HG03558 (cell line): ENCODE measurements around the gene SSB.
"Not testable (repeated sequence)": the region's sequence is repeated elsewhere in the genome, so short reads cannot be mapped to it uniquely, and the experiment has no call there.

Experiments used
- ATAC-seq: cut with Tn5 transposase; IDR thresholded peaks from one replicate; pipeline ENCODE4 v1.9.1; 2021; ENCODE audit warnings: moderate number of reproducible peaks; ENCODE audit not compliant: unreplicated experiment; ENCODE audit errors: extremely low read depth

SSB gene

GRCh38 chr2:169827272-169828140 lies 28.8 kb downstream of the SSB start, which contains the start of gene UBR3:
TSS of gene UBR3 (plus strand) at chr2:169827454. CDS start at chr2:169827508, 54 bp downstream.
- ATAC-seq: peak; percentile 66

GRCh38 chr2:169828141-169828811 lies 29.6 kb downstream of the SSB start:
- no peak for ATAC-seq

DNA sequence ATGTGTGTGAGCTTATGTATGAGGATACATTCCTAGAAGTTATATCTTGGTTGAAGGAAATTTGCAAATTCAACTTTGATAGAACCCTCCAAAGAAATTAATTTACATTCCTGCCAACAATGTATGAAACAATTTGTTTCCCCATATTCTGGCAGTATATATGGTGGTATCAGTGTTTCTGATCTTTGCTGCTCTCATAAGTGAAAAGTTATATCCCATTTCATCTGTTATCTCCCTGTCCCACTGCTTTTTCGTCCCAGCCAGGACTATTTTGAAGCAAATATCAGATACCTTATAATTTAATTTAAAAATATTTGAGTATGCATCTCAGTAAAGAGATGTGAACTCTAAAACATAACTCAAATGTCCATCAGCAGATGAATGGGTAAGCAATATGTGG lies 35.7 kb downstream of the SSB start:
- no peak for ATAC-seq

- no peak for ATAC-seq
These were observed 40.2 kb downstream of the SSB start for GRCh38 chr2:169838743-169839489.

GRCh38 chr2:169839954-169840746 lies 41.5 kb downstream of the SSB start:
- no peak for ATAC-seq

DNA sequence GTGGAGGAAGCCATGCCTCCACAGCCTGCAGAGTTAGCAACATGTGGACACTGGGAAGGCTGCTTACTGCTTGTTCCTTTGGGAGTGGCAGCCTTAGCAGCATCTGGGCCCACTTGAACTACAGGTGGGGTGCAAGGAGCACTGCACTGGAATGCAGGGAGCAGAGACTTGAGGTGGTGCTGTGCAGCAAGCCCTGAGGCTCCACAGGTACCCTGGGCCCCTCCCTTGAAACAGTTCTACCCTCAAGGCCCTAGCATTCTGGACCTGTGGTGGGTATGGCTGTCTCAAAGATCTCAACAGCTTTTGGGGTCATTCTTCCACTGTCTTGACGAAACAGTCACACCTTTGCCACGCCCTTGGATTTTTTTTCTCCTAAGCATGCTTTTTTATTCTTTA lies 42.1 kb downstream of the SSB start:
- ATAC-seq: no peak

DNA sequence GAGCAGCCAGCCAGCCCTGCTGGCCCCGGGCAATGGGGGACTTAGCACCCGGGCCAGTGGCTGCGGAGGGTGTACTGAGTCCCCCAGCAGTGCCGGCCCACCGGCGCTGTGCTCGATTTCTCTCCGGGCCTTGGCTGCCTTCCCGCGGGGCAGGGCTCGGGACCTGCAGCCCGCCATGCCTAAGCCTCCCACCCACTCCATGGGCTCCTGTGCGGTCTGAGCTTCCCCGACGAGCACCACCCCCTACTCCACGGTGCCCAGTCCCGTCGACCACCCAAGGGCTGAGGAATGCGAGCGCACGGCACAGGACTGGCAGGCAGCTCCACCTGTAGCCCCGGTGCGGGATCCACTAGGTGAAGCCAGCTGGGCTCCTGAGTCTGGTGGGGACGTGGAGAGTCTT lies 43.0 kb downstream of the SSB start:
- ATAC-seq: not testable (repeated sequence)

- no peak for ATAC-seq
These were observed 46.3 kb downstream of the SSB start for GRCh38 chr2:169845016-169845415.

DNA sequence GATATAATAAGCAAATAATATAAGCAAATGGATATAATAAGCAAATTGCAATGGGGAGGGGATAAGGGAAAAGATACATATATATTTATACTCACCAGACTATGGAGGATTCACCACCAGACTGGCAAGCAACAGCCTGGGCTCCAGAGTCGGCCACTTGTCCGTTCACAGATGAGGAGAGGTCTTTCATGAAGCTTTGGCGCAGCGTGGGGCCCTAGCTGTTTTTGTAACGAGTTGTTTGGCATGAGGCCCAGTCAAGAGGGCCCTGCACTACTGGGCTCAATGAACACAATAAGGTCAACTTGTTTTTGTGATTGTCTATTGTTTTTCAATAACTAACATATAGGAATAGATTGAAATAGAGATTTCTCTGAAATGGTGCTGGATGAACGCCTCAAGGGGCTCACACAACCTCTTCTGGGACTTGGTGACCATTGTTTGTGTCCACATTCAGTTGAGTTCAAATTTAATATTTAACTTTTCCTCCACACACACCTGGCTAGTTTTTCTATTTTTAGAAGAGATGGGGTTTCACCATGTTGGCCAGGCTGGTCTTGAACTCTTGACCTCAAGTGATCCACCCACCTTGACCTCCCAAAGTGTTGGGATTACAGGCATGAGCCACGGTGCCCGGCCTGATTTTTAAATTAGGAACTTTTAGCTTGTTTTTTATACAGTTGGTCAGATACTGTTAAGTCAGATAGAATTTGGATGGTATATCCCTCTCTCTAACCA lies 50.5 kb downstream of the SSB start:
- ATAC-seq: not testable (repeated sequence)

DNA sequence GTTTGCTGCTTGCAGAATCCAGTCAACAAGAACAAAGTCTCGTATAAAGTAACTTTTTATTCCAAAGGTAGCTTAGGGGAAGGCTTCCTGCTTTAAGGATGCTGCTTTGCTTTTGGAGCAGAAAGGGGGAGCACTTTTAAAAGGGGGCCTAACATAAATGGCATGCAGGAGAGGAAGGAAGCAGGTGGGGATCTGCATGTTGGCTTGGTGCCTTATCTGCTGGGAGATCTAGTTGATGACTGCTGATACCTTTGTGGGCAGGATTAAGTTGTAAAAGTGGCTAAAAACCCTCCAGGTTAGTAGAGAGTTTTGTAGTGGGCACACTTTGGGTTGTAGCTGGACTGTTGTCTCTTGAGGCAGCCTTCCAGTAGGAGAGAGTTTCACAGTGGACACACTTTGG lies 51.0 kb downstream of the SSB start:
- ATAC-seq: no peak

GRCh38 chr2:169853041-169853668 lies 54.5 kb downstream of the SSB start:
- no peak for ATAC-seq

GRCh38 chr2:169855281-169856258 lies 56.9 kb downstream of the SSB start:
- ATAC-seq: not testable (repeated sequence)

- no peak for ATAC-seq
These were observed 60.8 kb downstream of the SSB start for GRCh38 chr2:169859423-169859822.

DNA sequence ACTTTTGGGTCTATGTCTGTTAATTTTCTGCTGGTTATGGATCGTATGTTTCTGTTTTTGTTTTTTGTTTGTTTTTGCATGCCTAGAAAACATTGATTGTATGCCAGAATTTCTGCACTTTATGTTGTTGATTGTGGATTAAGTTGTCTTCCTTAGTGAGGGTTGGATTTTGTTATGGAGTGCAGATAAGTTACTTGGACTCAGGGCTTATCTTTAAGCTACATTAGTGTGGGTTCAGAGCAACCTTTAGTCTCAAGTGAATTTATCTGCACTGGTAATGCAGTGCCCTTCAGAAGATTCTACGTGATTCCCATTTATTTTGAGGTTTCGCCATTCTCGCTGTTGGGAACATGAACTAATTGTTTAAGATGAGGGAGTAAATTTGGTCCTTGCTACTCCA lies 61.5 kb downstream of the SSB start:
- no peak for ATAC-seq
